Thoracic aorta (tissue), 2 donors: ENCODE data around the gene DYNC1LI2. TPM values are rescaled to one million over a fixed set of nuclear protein-coding genes. Genes with fewer than 3 reads are reported as not detected.

Experiments used
- ATAC-seq: fragments of 150-250 bp; one replicate; pipeline ENCODE4 v1.8.0; 2017; ENCODE audit warnings: low read depth; ENCODE audit not compliant: insufficient number of reproducible peaks, low FRiP score
- DNase-seq: peaks from one replicate; pipeline ENCODE4 v3.0.0-alpha.2; 2020; ENCODE audit warnings: low spot score
- H3K27ac ChIP-seq, 2 donors: fragments of 200-600 bp; sonication (generic); 1 replicate in 1 of 2; 2 replicates in 1 of 2; pipeline ENCODE4 v1.5.1; 2016; ENCODE audit warnings: mild to moderate bottlenecking in 2 of 2, moderate library complexity in 2 of 2
- H3K27me3 ChIP-seq: fragments of 200-600 bp; sonication (generic); replicated peaks from 2 replicates; pipeline ENCODE4 v1.6.0; 2016; ENCODE audit warnings: mild to moderate bottlenecking; ENCODE audit not compliant: insufficient read depth
- H3K36me3 ChIP-seq: fragments of 200-600 bp; sonication (generic); one replicate; pipeline ENCODE4 v1.5.1; 2016
- H3K4me1 ChIP-seq, 2 donors: fragments of 200-600 bp; sonication (generic); 1 replicate in 1 of 2; 2 replicates in 1 of 2; pipeline versions ENCODE4 v1.5.1 to v1.6.0; 2016; ENCODE audit warnings: low read depth in 2 of 2, mild to moderate bottlenecking in 1 of 2; ENCODE audit not compliant: control insufficient read depth in 1 of 2
- H3K4me3 ChIP-seq: fragments of 200-600 bp; sonication (generic); 2 replicates; pipeline ENCODE4 v1.5.1; 2016; ENCODE audit warnings: mild to moderate bottlenecking
- H3K9me3 ChIP-seq: fragments of 200-600 bp; sonication (generic); 2 replicates; pipeline ENCODE4 v1.5.1; 2016
- total RNA-seq, 2 donors: library from RNA; depleted of rRNA; stranded (reverse); fragments of >200 nt; gene quantifications; one replicate each; pipeline versions ENCODE4 v1.1.0 to v1.2.3, GENCODE V29; 2016
- TF ChIP-seq, protein P1 (sequence below): fragments of 200-600 bp; sonication (generic); IDR thresholded peaks from one replicate; pipeline ENCODE4 v1.5.1; 2019; ENCODE audit warnings: antibody characterized with exemption

DYNC1LI2 gene
- total RNA-seq, 2 donors from 2014 or later, result 110 to 200 TPM

DNA sequence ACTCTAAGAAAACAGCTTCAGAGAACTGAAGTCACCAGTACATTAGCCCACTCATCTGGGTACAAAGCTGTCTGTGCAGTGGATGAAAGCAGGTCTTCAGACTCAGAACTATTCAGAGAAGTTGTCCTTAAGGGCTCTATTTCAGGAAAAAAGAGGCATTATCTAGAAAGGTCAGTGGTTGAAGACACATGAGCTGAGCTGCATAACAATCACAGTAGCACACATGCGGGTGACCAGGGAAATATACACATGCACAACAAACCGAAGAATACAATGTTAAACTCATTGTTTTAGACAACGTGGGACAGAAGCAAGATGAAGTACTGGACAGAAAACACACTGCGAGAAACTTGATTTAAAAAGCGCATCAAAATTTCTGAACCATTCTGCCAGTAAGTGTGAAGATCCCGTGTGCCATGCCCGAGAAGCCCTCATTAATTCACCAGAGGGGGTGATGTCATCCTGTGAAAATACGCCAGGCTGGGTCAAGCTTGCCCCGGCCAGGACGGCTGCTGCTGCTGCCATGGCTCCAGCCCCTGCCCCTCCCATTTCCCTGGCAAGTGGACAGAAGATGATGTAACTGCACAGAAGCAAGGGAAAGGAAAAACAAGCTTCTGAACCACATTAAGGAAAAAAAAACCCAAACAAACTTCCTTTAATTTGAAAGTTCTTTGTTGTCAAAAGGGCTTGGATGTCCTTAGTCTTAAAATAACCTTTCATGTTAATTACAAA lies 10.1 kb downstream of the DYNC1LI2 start:
- TF ChIP-seq, protein P1, sequence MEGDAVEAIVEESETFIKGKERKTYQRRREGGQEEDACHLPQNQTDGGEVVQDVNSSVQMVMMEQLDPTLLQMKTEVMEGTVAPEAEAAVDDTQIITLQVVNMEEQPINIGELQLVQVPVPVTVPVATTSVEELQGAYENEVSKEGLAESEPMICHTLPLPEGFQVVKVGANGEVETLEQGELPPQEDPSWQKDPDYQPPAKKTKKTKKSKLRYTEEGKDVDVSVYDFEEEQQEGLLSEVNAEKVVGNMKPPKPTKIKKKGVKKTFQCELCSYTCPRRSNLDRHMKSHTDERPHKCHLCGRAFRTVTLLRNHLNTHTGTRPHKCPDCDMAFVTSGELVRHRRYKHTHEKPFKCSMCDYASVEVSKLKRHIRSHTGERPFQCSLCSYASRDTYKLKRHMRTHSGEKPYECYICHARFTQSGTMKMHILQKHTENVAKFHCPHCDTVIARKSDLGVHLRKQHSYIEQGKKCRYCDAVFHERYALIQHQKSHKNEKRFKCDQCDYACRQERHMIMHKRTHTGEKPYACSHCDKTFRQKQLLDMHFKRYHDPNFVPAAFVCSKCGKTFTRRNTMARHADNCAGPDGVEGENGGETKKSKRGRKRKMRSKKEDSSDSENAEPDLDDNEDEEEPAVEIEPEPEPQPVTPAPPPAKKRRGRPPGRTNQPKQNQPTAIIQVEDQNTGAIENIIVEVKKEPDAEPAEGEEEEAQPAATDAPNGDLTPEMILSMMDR, result no peak
- Histone ChIP-seq H3K4me1 (peaks cover 20 to 31% of the 10 kb centered on the region in 2 donors), H3K36me3 (peaks cover 20% of the 10 kb centered on the region), H3K9me3 (no peaks in the 10 kb centered on the region), H3K27ac (peak overlapping the region; percentile 67 to 73), H3K27me3 (no peaks in the 10 kb centered on the region), H3K4me3 (peak overlapping the region; percentile 8)
- peak; percentile 95 for ATAC-seq
- DNase-seq, result peak; percentile 83

DNA sequence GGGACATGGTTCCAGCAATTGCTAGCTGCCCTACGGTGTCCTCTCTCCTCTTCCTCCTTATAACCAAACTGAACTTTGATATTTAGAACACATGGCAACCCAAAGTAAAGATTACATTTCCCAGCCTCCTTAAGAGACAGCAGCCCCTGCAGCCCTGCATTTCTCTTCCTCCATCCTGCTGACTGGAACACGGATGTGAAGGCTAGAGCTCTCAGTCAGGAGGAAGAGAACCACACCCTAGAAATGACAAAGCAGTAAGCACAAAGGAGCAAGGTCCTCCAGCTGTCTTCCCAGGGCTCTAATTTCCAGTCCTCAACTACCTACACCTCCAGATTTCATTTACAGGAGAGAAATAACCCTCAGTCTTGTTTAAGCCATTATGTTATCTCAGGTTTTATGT lies 10.9 kb downstream of the DYNC1LI2 start:
- ATAC-seq, result no peak
- Histone ChIP-seq H3K4me3 (no peak overlapping the region), H3K27ac (peak overlapping the region in 1 of 2 donors; percentile 73), H3K9me3 (no peaks in the 10 kb centered on the region), H3K4me1 (peaks cover 20 to 31% of the 10 kb centered on the region in 2 donors), H3K36me3 (peaks cover 28% of the 10 kb centered on the region), H3K27me3 (no peaks in the 10 kb centered on the region)
- no peak for DNase-seq
- TF ChIP-seq, protein P1, result no peak

DNA sequence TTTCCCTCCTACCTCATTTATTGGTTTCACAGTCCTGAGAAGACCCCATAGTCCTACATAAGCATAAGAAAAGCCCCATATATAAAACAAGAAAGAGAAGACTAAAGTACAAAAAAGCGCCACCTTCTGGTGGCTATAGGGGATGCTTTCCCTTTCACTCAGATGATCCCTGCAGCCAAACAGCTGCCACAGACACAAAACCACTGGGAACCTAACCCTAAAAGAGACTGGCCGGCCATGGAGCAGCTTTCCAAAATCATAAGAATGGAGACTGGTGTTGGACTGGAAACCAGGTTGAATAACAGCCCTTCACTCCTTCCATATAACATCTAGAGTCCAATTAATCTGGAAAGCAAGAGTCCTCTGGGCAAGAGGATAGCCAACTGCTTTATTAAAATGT lies 11.4 kb downstream of the DYNC1LI2 start:
- Histone ChIP-seq H3K27me3 (no peaks in the 10 kb centered on the region), H3K4me1 (peaks cover 20 to 31% of the 10 kb centered on the region in 2 donors), H3K27ac (peak overlapping the region in 1 of 2 donors; percentile 73), H3K4me3 (no peak overlapping the region), H3K9me3 (no peaks in the 10 kb centered on the region), H3K36me3 (peaks cover 32% of the 10 kb centered on the region)
- TF ChIP-seq, protein P1, result peak; percentile 49
- no peak for ATAC-seq
- DNase-seq, result no peak

DNA sequence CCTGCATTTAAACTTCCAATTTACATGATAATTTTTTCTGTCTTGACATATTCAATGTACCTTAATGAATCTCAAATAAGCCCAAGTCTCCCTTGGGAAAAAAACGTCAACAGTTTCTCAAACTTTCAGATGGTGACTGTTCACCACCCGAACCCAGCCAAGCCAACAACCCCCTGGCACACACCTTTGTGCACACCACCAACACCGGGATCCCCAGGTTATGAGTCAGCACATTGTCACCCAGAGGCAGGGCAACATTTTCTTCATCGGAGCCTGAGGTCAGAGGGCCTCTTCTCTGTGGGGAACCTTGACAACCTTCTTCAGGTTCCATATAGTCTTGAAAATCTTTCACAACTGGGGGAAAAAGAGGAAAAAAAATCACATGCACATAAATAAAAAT lies 15.5 kb downstream of the DYNC1LI2 start:
- TF ChIP-seq, protein P1, result no peak
- Histone ChIP-seq H3K4me1 (peaks cover 8 to 13% of the 10 kb centered on the region in 2 donors), H3K27me3 (no peaks in the 10 kb centered on the region), H3K27ac (no peak overlapping the region), H3K9me3 (no peaks in the 10 kb centered on the region), H3K4me3 (no peak overlapping the region), H3K36me3 (peaks cover 51% of the 10 kb centered on the region)
- ATAC-seq (no peak), DNase-seq (no peak)

DNA sequence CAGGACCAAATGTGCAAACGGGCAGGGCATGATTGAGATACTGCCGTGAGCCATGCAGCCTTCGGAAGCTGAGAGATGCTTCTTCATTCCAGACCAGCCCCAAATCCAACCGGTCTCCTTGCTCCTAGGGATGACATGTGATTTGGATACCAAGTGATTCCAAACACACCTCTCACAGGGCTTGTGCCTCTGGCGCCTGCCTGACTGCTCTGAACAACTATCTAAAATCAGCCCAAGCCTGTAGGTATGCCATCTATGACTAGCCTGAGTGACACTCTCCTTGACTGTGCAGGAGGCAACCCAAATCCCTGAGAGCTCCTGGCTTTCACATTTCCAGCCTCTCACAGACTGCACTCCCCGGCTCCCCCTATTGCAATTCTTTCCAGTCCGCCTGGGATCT lies 20.3 kb downstream of the DYNC1LI2 start:
- TF ChIP-seq, protein P1, result no peak
- Histone ChIP-seq H3K9me3 (no peaks in the 10 kb centered on the region), H3K27ac (no peak overlapping the region), H3K36me3 (peaks cover 76% of the 10 kb centered on the region), H3K27me3 (no peaks in the 10 kb centered on the region), H3K4me1 (no peaks in the 10 kb centered on the region), H3K4me3 (no peak overlapping the region)
- DNase-seq, result no peak
- ATAC-seq, result no peak
